B cell (primary cell): ENCODE results near the gene MBP.

Experiments used
- CTCF ChIP-seq: fragments of 200-600 bp; IDR thresholded peaks from one replicate; pipeline ENCODE4 v1.8.0; 2022; ENCODE audit warnings: antibody characterized with exemption, mild to moderate bottlenecking
- EZH2 ChIP-seq: IDR thresholded peaks from 2 replicates; pipeline ENCODE4 v1.6.1; 2012; ENCODE audit warnings: borderline replicate concordance, low read depth, mild to moderate bottlenecking, moderate library complexity, low read length; ENCODE audit not compliant: insufficient read depth, poor library complexity, severe bottlenecking

- no peak for TF ChIP-seq CTCF
- no peak for TF ChIP-seq EZH2
Measured at GRCh38 chr18:77164763-77165485, 32.3 kb upstream of the MBP start.
